ENCODE data around the gene ELFN1. TPM values are rescaled to one million over a fixed set of nuclear protein-coding genes. Genes with fewer than 3 reads are reported as not detected.
"Not testable (repeated sequence)": the region's sequence is repeated elsewhere in the genome, so short reads cannot be mapped to it uniquely, and the experiment has no call there.

The ELFN1 gene
- total RNA-seq, 5 donors from 2014 or later (not counting 1 experiment from before 2014, with no cell fraction given) = 0.06 to 0.12 (median 0.07) TPM; not detected in 2

- CTCF ChIA-PET = no interaction called here
- no peak overlapping the region for H3K4me3 ChIP-seq (ENCODE audit: control insufficient read depth in 1 of 2, extremely low read depth in 1 of 2, low read length in 1 of 2)
- H3K4me1 ChIP-seq (ENCODE audit: control insufficient read depth in 1 of 2, extremely low read depth in 1 of 2, insufficient read depth in 2 of 2, low read length in 2 of 2) = no peaks in the 10 kb centered on the region
- H3K27me3 Mint-ChIP-seq = peaks cover 0 to 12% of the 10 kb centered on the region in 2 donors
- no peak overlapping the region for H3K4me3 Mint-ChIP-seq
- ATAC-seq (replicated peaks in 1 of 4) = no peak
- H3K4me1 Mint-ChIP-seq = no peaks in the 10 kb centered on the region
- no peak overlapping the region for H3K27ac ChIP-seq (ENCODE audit: low read length)
- no peak for DNase-seq
- no peak overlapping the region for H3K27ac Mint-ChIP-seq
- peaks cover 0 to 39% of the 10 kb centered on the region in 2 experiments for H3K27me3 ChIP-seq (replicated peaks in 1 of 2; ENCODE audit: control insufficient read depth in 2 of 2, extremely low read depth in 1 of 2, insufficient read depth in 2 of 2, low read length in 1 of 2)
- no peaks in the 10 kb centered on the region for H3K36me3 ChIP-seq (ENCODE audit: control insufficient read depth in 2 of 2, extremely low read depth in 1 of 2, insufficient read depth in 1 of 2, low read length in 1 of 2)
- POLR2A ChIA-PET = no interaction called here
- WGBS (ENCODE audit: insufficient coverage) = no CpG with 5 or more reads among the region's 13 CpGs
- peaks cover 0 to 5% (median 0%) of the 10 kb centered on the region in 3 donors for H3K9me3 Mint-ChIP-seq
- H3K36me3 Mint-ChIP-seq = no peaks in the 10 kb centered on the region
- no peaks in the 10 kb centered on the region for H3K9me3 ChIP-seq
Observed at GRCh38 chr7:1761097-1761496, 91.0 kb downstream of the ELFN1 start.

GRCh38 chr7:1761774-1762173 is 91.7 kb downstream of the ELFN1 start:
- Mint-ChIP-seq H3K36me3 (no peaks in the 10 kb centered on the region), H3K27me3 (peaks cover 0 to 10% of the 10 kb centered on the region in 2 donors), H3K27ac (no peak overlapping the region), H3K4me3 (no peak overlapping the region), H3K4me1 (no peaks in the 10 kb centered on the region), H3K9me3 (peaks cover 0 to 5% (median 0%) of the 10 kb centered on the region in 3 donors)
- ChIA-PET CTCF (no interaction called here), POLR2A (no interaction called here)
- no peaks in the 10 kb centered on the region for H3K36me3 ChIP-seq (ENCODE audit: control insufficient read depth in 2 of 2, extremely low read depth in 1 of 2, insufficient read depth in 1 of 2, low read length in 1 of 2)
- no peaks in the 10 kb centered on the region for H3K9me3 ChIP-seq
- WGBS (ENCODE audit: insufficient coverage) = no CpG with 5 or more reads among the region's 11 CpGs
- no peak for ATAC-seq (replicated peaks in 1 of 4)
- no peak overlapping the region for H3K4me3 ChIP-seq (ENCODE audit: control insufficient read depth in 1 of 2, extremely low read depth in 1 of 2, low read length in 1 of 2)
- H3K4me1 ChIP-seq (ENCODE audit: control insufficient read depth in 1 of 2, extremely low read depth in 1 of 2, insufficient read depth in 2 of 2, low read length in 2 of 2) = no peaks in the 10 kb centered on the region
- no peak for DNase-seq
- no peak overlapping the region for H3K27ac ChIP-seq (ENCODE audit: low read length)
- H3K27me3 ChIP-seq (replicated peaks in 1 of 2; ENCODE audit: control insufficient read depth in 2 of 2, extremely low read depth in 1 of 2, insufficient read depth in 2 of 2, low read length in 1 of 2) = peaks cover 0 to 38% of the 10 kb centered on the region in 2 experiments

DNA sequence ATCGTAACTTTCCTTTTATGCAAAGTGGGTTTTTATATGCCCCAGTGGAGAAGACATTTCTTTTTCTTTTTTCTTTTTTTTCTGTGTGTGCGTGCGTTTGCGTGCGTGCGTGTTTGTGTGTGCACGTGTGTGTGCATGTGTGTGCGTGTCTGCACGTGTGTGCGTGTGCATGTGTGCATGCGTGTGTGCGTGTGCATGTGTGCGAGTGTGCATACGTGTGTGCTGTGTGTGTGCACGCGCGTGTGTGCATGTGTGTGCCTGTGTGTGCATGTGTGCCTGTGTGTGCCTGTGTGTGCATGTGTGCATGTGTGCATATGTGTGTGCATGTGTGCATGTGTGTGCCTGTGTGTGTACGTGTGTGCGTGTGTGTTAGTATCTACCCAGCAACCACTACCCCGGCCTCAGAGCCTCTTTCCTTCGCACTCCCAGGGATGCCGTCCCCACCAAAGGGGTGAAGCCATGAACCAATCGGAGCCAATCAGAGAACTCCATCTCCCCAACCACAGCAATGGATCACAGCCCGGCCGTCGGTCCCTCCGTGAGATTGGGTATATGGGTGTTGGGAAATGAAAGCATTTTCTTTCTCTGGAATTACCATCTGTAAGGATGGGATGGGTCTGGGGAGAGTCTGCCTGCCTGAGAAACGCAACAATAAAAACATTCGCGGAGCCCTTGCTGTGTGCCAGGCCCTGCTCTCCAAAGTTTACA is 92.3 kb downstream of the ELFN1 start:
- Histone ChIP-seq H3K4me3 (ENCODE audit: control insufficient read depth in 1 of 2, extremely low read depth in 1 of 2, low read length in 1 of 2) (no peak overlapping the region), H3K4me1 (ENCODE audit: control insufficient read depth in 1 of 2, extremely low read depth in 1 of 2, insufficient read depth in 2 of 2, low read length in 2 of 2) (no peaks in the 10 kb centered on the region), H3K27ac (ENCODE audit: low read length) (no peak overlapping the region), H3K27me3 (replicated peaks in 1 of 2; ENCODE audit: control insufficient read depth in 2 of 2, extremely low read depth in 1 of 2, insufficient read depth in 2 of 2, low read length in 1 of 2) (peaks cover 0 to 40% of the 10 kb centered on the region in 2 experiments), H3K9me3 (no peaks in the 10 kb centered on the region), H3K36me3 (ENCODE audit: control insufficient read depth in 2 of 2, extremely low read depth in 1 of 2, insufficient read depth in 1 of 2, low read length in 1 of 2) (no peaks in the 10 kb centered on the region)
- DNase-seq (no peak), ATAC-seq (replicated peaks in 1 of 4) (no peak)
- Mint-ChIP-seq H3K36me3 (no peaks in the 10 kb centered on the region), H3K9me3 (peaks cover 0 to 5% (median 0%) of the 10 kb centered on the region in 3 donors), H3K4me1 (no peaks in the 10 kb centered on the region), H3K4me3 (no peak overlapping the region), H3K27ac (no peak overlapping the region), H3K27me3 (peaks cover 0 to 10% of the 10 kb centered on the region in 2 donors)
- POLR2A ChIA-PET = no interaction called here
- 96% methylated on average over 5 of the region's 30 CpGs for WGBS (ENCODE audit: insufficient coverage)
- CTCF ChIA-PET = no interaction called here

GRCh38 chr7:1763033-1763432 is 93.0 kb downstream of the ELFN1 start:
- DNase-seq (no peak), ATAC-seq (replicated peaks in 1 of 4) (no peak)
- Mint-ChIP-seq H3K9me3 (peaks cover 0 to 5% (median 0%) of the 10 kb centered on the region in 3 donors), H3K36me3 (no peaks in the 10 kb centered on the region), H3K27ac (no peak overlapping the region), H3K4me1 (no peaks in the 10 kb centered on the region), H3K27me3 (peaks cover 0 to 7% of the 10 kb centered on the region in 2 donors), H3K4me3 (no peak overlapping the region)
- no peaks in the 10 kb centered on the region for H3K9me3 ChIP-seq
- 97% methylated on average over 13 of the region's 13 CpGs for WGBS (ENCODE audit: insufficient coverage)
- no peaks in the 10 kb centered on the region for H3K36me3 ChIP-seq (ENCODE audit: control insufficient read depth in 2 of 2, extremely low read depth in 1 of 2, insufficient read depth in 1 of 2, low read length in 1 of 2)
- POLR2A ChIA-PET = no interaction called here
- H3K4me3 ChIP-seq (ENCODE audit: control insufficient read depth in 1 of 2, extremely low read depth in 1 of 2, low read length in 1 of 2) = no peak overlapping the region
- no peak overlapping the region for H3K27ac ChIP-seq (ENCODE audit: low read length)
- peaks cover 0 to 36% of the 10 kb centered on the region in 2 experiments for H3K27me3 ChIP-seq (replicated peaks in 1 of 2; ENCODE audit: control insufficient read depth in 2 of 2, extremely low read depth in 1 of 2, insufficient read depth in 2 of 2, low read length in 1 of 2)
- CTCF ChIA-PET = no interaction called here
- no peaks in the 10 kb centered on the region for H3K4me1 ChIP-seq (ENCODE audit: control insufficient read depth in 1 of 2, extremely low read depth in 1 of 2, insufficient read depth in 2 of 2, low read length in 2 of 2)

DNA sequence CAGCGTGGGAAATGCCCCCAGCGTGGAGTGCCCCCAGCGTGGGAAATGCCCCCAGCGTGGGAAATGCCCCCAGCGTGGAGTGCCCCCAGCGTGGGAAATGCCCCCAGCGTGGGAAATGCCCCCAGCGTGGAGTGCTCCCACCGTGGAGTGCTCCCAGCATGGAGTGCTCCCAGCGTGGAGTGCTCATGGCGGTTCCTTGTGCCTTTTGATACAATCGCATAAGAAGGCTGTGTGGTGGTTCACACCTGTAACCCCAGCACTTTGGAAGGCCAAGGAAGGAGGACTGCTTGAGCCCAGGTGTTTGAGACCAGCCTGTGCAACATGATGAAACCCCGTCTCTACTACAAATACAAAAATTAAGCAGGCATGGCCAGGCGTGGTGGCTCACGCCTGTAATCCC is 93.8 kb downstream of the ELFN1 start:
- H3K27me3 Mint-ChIP-seq; CTCF ChIA-PET; H3K4me3 ChIP-seq (ENCODE audit: control insufficient read depth in 1 of 2, extremely low read depth in 1 of 2, low read length in 1 of 2); H3K27ac Mint-ChIP-seq; H3K36me3 Mint-ChIP-seq; H3K27ac ChIP-seq (ENCODE audit: low read length); DNase-seq; H3K36me3 ChIP-seq (ENCODE audit: control insufficient read depth in 2 of 2, extremely low read depth in 1 of 2, insufficient read depth in 1 of 2, low read length in 1 of 2); H3K4me1 Mint-ChIP-seq; H3K4me1 ChIP-seq (ENCODE audit: control insufficient read depth in 1 of 2, extremely low read depth in 1 of 2, insufficient read depth in 2 of 2, low read length in 2 of 2); POLR2A ChIA-PET; H3K4me3 Mint-ChIP-seq; H3K9me3 Mint-ChIP-seq; ATAC-seq (replicated peaks in 1 of 4); H3K9me3 ChIP-seq: not testable (repeated sequence)
- peaks cover 0 to 33% of the 10 kb centered on the region in 2 experiments for H3K27me3 ChIP-seq (replicated peaks in 1 of 2; ENCODE audit: control insufficient read depth in 2 of 2, extremely low read depth in 1 of 2, insufficient read depth in 2 of 2, low read length in 1 of 2)
- WGBS (ENCODE audit: insufficient coverage) = 100% methylated on average over 2 of the region's 15 CpGs

- WGBS (ENCODE audit: insufficient coverage) = 92% methylated on average over 11 of the region's 13 CpGs
- H3K36me3 Mint-ChIP-seq = no peaks in the 10 kb centered on the region
- ChIA-PET CTCF (no interaction called here), POLR2A (no interaction called here)
- no peaks in the 10 kb centered on the region for H3K4me1 Mint-ChIP-seq
- Histone ChIP-seq H3K4me1 (ENCODE audit: control insufficient read depth in 1 of 2, extremely low read depth in 1 of 2, insufficient read depth in 2 of 2, low read length in 2 of 2) (no peaks in the 10 kb centered on the region), H3K36me3 (ENCODE audit: control insufficient read depth in 2 of 2, extremely low read depth in 1 of 2, insufficient read depth in 1 of 2, low read length in 1 of 2) (no peaks in the 10 kb centered on the region), H3K9me3 (no peaks in the 10 kb centered on the region), H3K27ac (ENCODE audit: low read length) (no peak overlapping the region), H3K27me3 (replicated peaks in 1 of 2; ENCODE audit: control insufficient read depth in 2 of 2, extremely low read depth in 1 of 2, insufficient read depth in 2 of 2, low read length in 1 of 2) (peaks cover 0 to 29% of the 10 kb centered on the region in 2 experiments), H3K4me3 (ENCODE audit: control insufficient read depth in 1 of 2, extremely low read depth in 1 of 2, low read length in 1 of 2) (no peak overlapping the region)
- no peak overlapping the region for H3K27ac Mint-ChIP-seq
- no peak overlapping the region for H3K4me3 Mint-ChIP-seq
- H3K27me3 Mint-ChIP-seq = peaks cover under 1 to 4% of the 10 kb centered on the region in 2 donors
- ATAC-seq (replicated peaks in 1 of 4) (no peak), DNase-seq (no peak)
- peaks cover 0 to 5% (median 0%) of the 10 kb centered on the region in 3 donors for H3K9me3 Mint-ChIP-seq
Observed at GRCh38 chr7:1765336-1765735, 95.3 kb downstream of the ELFN1 start.

Data from T-cell (primary cell).